GM23338 (cell line): ENCODE data around the gene RECQL5. TPM values are rescaled to one million over a fixed set of nuclear protein-coding genes. Genes with fewer than 3 reads are reported as not detected.

Experiments
- ATAC-seq: fragments of 200-7000 bp; cut with Tn5 transposase; 3 replicates; pipeline ENCODE4 v1.9.1; 2020
- DNase-seq: peaks from one replicate; pipeline ENCODE4 v3.0.0-alpha.2; 2015; ENCODE audit warnings: low spot score
- H2AFZ ChIP-seq: fragments of 200-600 bp; sonication (generic); 2 replicates; pipeline ENCODE4 v1.8.0; 2016; ENCODE audit warnings: antibody characterized with exemption, mild to moderate bottlenecking, moderate library complexity
- H3F3A ChIP-seq: fragments of 200-600 bp; sonication (generic); replicated peaks from 2 replicates; pipeline ENCODE4 v1.8.0; 2017; ENCODE audit warnings: antibody characterized with exemption, mixed run types, low read depth
- H3K27ac ChIP-seq: fragments of 200-600 bp; sonication (generic); 2 replicates; pipeline ENCODE4 v1.6.1; 2016; ENCODE audit warnings: low read depth
- H3K27me3 ChIP-seq: fragments of 200-600 bp; sonication (generic); 2 replicates; pipeline ENCODE4 v1.8.0; 2016; ENCODE audit warnings: mild to moderate bottlenecking, mixed run types, moderate library complexity; ENCODE audit not compliant: insufficient read depth
- H3K36me3 ChIP-seq: fragments of 200-600 bp; sonication (generic); 2 replicates; pipeline ENCODE4 v1.8.0; 2016; ENCODE audit warnings: mild to moderate bottlenecking; ENCODE audit not compliant: insufficient read depth
- H3K4me1 ChIP-seq: fragments of 200-600 bp; sonication (generic); 2 replicates; pipeline ENCODE4 v1.8.0; 2016; ENCODE audit warnings: mild to moderate bottlenecking, moderate library complexity; ENCODE audit not compliant: insufficient read depth
- H3K4me2 ChIP-seq: fragments of 200-600 bp; sonication (generic); 2 replicates; pipeline ENCODE4 v1.7.1; 2017; ENCODE audit warnings: mixed run types
- H3K4me3 ChIP-seq: fragments of 200-600 bp; sonication (generic); 2 replicates; pipeline ENCODE4 v1.6.1; 2016; ENCODE audit warnings: mixed run types
- H3K79me2 ChIP-seq: fragments of 200-600 bp; sonication (generic); replicated peaks from 2 replicates; pipeline ENCODE4 v1.8.0; 2017; ENCODE audit warnings: mild to moderate bottlenecking; ENCODE audit not compliant: insufficient read depth
- H3K9me2 ChIP-seq: fragments of 200-600 bp; sonication (generic); 2 replicates; pipeline ENCODE4 v1.8.0; 2017; ENCODE audit not compliant: insufficient read depth
- H4K20me1 ChIP-seq: fragments of 200-600 bp; sonication (generic); replicated peaks from 2 replicates; pipeline ENCODE4 v1.8.0; 2017; ENCODE audit warnings: mild to moderate bottlenecking; ENCODE audit not compliant: insufficient read depth
- H3K27ac Mint-ChIP-seq: 2 replicates; pipeline ENCODE4 v1.8.0; 2020; ENCODE audit warnings: inconsistent platforms, mild to moderate bottlenecking, moderate library complexity, mixed read lengths
- H3K27me3 Mint-ChIP-seq: 3 replicates; pipeline ENCODE4 v1.8.0; 2022; ENCODE audit warnings: low read depth, mild to moderate bottlenecking, moderate library complexity, mixed read lengths, inconsistent platforms; ENCODE audit not compliant: insufficient read depth, poor library complexity
- H3K36me3 Mint-ChIP-seq: 3 replicates; pipeline ENCODE4 v1.8.0; 2021; ENCODE audit warnings: low read depth, mild to moderate bottlenecking, inconsistent platforms, moderate library complexity, mixed read lengths
- H3K4me1 Mint-ChIP-seq: 3 replicates; pipeline ENCODE4 v1.8.0; 2020; ENCODE audit warnings: mild to moderate bottlenecking, inconsistent platforms, mixed read lengths
- H3K4me3 Mint-ChIP-seq: 3 replicates; pipeline ENCODE4 v1.8.0; 2021; ENCODE audit warnings: moderate library complexity, mild to moderate bottlenecking, inconsistent platforms, mixed read lengths
- H3K9me3 Mint-ChIP-seq: 3 replicates; pipeline ENCODE4 v1.8.0; 2020; ENCODE audit warnings: moderate library complexity, mild to moderate bottlenecking, inconsistent platforms, mixed read lengths
- CREB1 ChIP-seq: fragments of 250-450 bp; sonication (Bioruptor Pico); IDR thresholded peaks from 2 replicates; pipeline ENCODE4 v1.5.0; 2020; ENCODE audit warnings: low read depth, mild to moderate bottlenecking, moderate library complexity
- CTCF ChIP-seq, 2 experiments: fragments of 200-600 bp in 1 of 2; sonication (generic) in 1 of 2; conservative IDR thresholded peaks; 2 replicates each; pipeline versions ENCODE4 v1.5.1 to v1.6.1; 2016 to 2017; ENCODE audit warnings: antibody characterized with exemption in 2 of 2, low read depth in 2 of 2, mild to moderate bottlenecking in 2 of 2, moderate library complexity in 1 of 2
- EZH2 ChIP-seq: fragments of 200-600 bp; sonication (generic); IDR thresholded peaks from one replicate; pipeline ENCODE4 v1.8.0; 2017; ENCODE audit warnings: antibody characterized with exemption, mild to moderate bottlenecking, low read depth; ENCODE audit not compliant: unreplicated experiment
- EZH2phosphoT487 ChIP-seq: fragments of 200-600 bp; sonication (generic); IDR thresholded peaks from one replicate; pipeline ENCODE4 v1.8.1; 2018; ENCODE audit warnings: antibody characterized with exemption; ENCODE audit not compliant: unreplicated experiment
- JUNB ChIP-seq: IDR thresholded peaks from one replicate; pipeline ENCODE4 v1.6.1; 2016; ENCODE audit warnings: antibody characterized with exemption; ENCODE audit not compliant: unreplicated experiment
- POLR2AphosphoS5 ChIP-seq: IDR thresholded peaks from 2 replicates; pipeline ENCODE4 v1.6.1; 2016; ENCODE audit warnings: antibody characterized with exemption, low read depth
- REST ChIP-seq: IDR thresholded peaks from one replicate; pipeline ENCODE4 v1.6.1; 2018; ENCODE audit warnings: antibody characterized with exemption; ENCODE audit not compliant: unreplicated experiment
- ZNF331 ChIP-seq: fragments of 250-450 bp; sonication (Bioruptor Pico); IDR thresholded peaks from 2 replicates; pipeline ENCODE4 v1.5.0; 2020; ENCODE audit warnings: low read depth, mild to moderate bottlenecking, moderate library complexity
- polyA plus RNA-seq: library from polyadenylated mRNA; unstranded; fragments of >200 nt; fragmentation: Nextera tagmentation; extraction: Ambion mirVana; gene quantifications from 2 replicates; pipeline ENCODE4 v1.2.1, GENCODE V29; 2016
- total RNA-seq: library from RNA; depleted of rRNA; stranded (reverse); fragments of >200 nt; shearing (Covaris generic); gene quantifications from 2 replicates; pipeline ENCODE4 v1.2.3, GENCODE V29; 2014

Gene RECQL5
- total and polyA plus RNA-seq, 2 experiments from 2014 or later, result 20.0 to 23.3 TPM

GRCh38 chr17:75596320-75597087, 70.5 kb downstream of the RECQL5 start:
- no peaks in the 10 kb centered on the region for H4K20me1 ChIP-seq
- H3K4me1 ChIP-seq, result no peaks in the 10 kb centered on the region
- DNase-seq (no peak), ATAC-seq (no peak)
- H2AFZ ChIP-seq, result no peak overlapping the region
- no peaks in the 10 kb centered on the region for H3K36me3 Mint-ChIP-seq
- TF ChIP-seq CTCF (conservative IDR thresholded peaks at IDR 0.05; ENCODE audit: low read depth in 2 of 2) (no peak), ZNF331 (CRISPR knock-in tag) (no peak), JUNB (no peak), REST (no peak), EZH2 (no peak), POLR2AphosphoS5 (no peak), EZH2phosphoT487 (no peak)
- no peaks in the 10 kb centered on the region for H3K79me2 ChIP-seq
- no peaks in the 10 kb centered on the region for H3K27me3 ChIP-seq
- no peaks in the 10 kb centered on the region for H3K9me3 Mint-ChIP-seq
- H3K4me3 Mint-ChIP-seq, result no peak overlapping the region
- no peak overlapping the region for H3K4me3 ChIP-seq
- H3K9me2 ChIP-seq, result no peaks in the 10 kb centered on the region
- H3K27ac ChIP-seq, result no peak overlapping the region
- H3K36me3 ChIP-seq, result no peaks in the 10 kb centered on the region
- no peaks in the 10 kb centered on the region for H3K4me1 Mint-ChIP-seq
- H3K4me2 ChIP-seq, result no peak overlapping the region
- H3F3A ChIP-seq, result 0 out of 2 replicates have a peak, but pooled peaks cover 4% of the 10 kb centered on the region
- peaks cover 8% of the 10 kb centered on the region for H3K27me3 Mint-ChIP-seq
- no peak overlapping the region for H3K27ac Mint-ChIP-seq

- Mint-ChIP-seq H3K4me3 (no peak overlapping the region), H3K4me1 (no peaks in the 10 kb centered on the region), H3K9me3 (no peaks in the 10 kb centered on the region), H3K27me3 (peaks cover 6% of the 10 kb centered on the region), H3K27ac (no peak overlapping the region), H3K36me3 (no peaks in the 10 kb centered on the region; the same call in 2 of the 3 replicates)
- Histone ChIP-seq H2AFZ (no peak overlapping the region), H3K36me3 (no peaks in the 10 kb centered on the region), H3K27me3 (no peaks in the 10 kb centered on the region), H3K9me2 (no peaks in the 10 kb centered on the region), H3K4me2 (no peak overlapping the region), H3F3A (0 out of 2 replicates have a peak, but pooled peaks cover 4% of the 10 kb centered on the region), H3K27ac (no peak overlapping the region), H4K20me1 (no peaks in the 10 kb centered on the region), H3K4me1 (no peaks in the 10 kb centered on the region), H3K4me3 (no peak overlapping the region), H3K79me2 (no peaks in the 10 kb centered on the region)
- no peak for TF ChIP-seq CREB1 (CRISPR knock-in tag)
- DNase-seq, result no peak
- no peak for ATAC-seq
These were observed 71.0 kb downstream of the RECQL5 start for GRCh38 chr17:75595920-75596313.
